H1 (cell line): ENCODE data around the gene RIPOR3. TPM values are rescaled to one million over a fixed set of nuclear protein-coding genes. Genes with fewer than 3 reads are reported as not detected.

Experiments
- CTCF ChIA-PET: fragments of 300-600 bp; sonication (Branson Sonifier 250); formaldehyde crosslinking; loops from one replicate; lab custom pipeline; 2021; ENCODE audit not compliant: partially characterized antibody; lab: Charles Lee
- POLR2A ChIA-PET: fragments of 300-600 bp; sonication (Branson Sonifier 250); formaldehyde crosslinking; loops from one replicate; lab custom pipeline; 2021; ENCODE audit warnings: inconsistent platforms; ENCODE audit not compliant: partially characterized antibody; lab: Charles Lee
- DNase-seq, 2 experiments: peaks; one replicate each; pipeline versions ENCODE4 v3.0.0 to v3.0.0-alpha.2; 2010 to 2022; ENCODE audit warnings: low spot score in 2 of 2, low read depth in 1 of 2, mixed read lengths in 1 of 2
- FAIRE-seq: peaks from 2 replicates; lab custom pipeline; 2011; peaks lifted over from hg19 to GRCh38; lab: Jason Lieb, UNC
- H2AFZ ChIP-seq: 2 replicates; pipeline ENCODE4 v1.8.1; 2012; ENCODE audit warnings: low read length, inconsistent platforms
- H2AK5ac ChIP-seq: 2 replicates; pipeline ENCODE4 v1.6.1; 2013; ENCODE audit warnings: low read depth, low read length
- H2BK120ac ChIP-seq: replicated peaks from 2 replicates; pipeline ENCODE3; 2013; ENCODE audit warnings: low read depth, low read length, inconsistent platforms
- H2BK12ac ChIP-seq: 2 replicates; pipeline ENCODE4 v1.6.1; 2013; ENCODE audit warnings: low read depth, low read length
- H2BK15ac ChIP-seq: 2 replicates; pipeline ENCODE4 v1.6.1; 2013; ENCODE audit warnings: low read length
- H2BK20ac ChIP-seq: 2 replicates; pipeline ENCODE4 v1.6.1; 2013; ENCODE audit warnings: low read length
- H2BK5ac ChIP-seq: 2 replicates; pipeline ENCODE4 v1.6.1; 2013; ENCODE audit warnings: low read depth, low read length
- H3K14ac ChIP-seq: 2 replicates; pipeline ENCODE4 v1.6.1; 2013; ENCODE audit warnings: inconsistent platforms; ENCODE audit not compliant: insufficient read length
- H3K18ac ChIP-seq: 2 replicates; pipeline ENCODE4 v1.6.1; 2013; ENCODE audit warnings: low read length; ENCODE audit errors: extremely low read depth
- H3K23ac ChIP-seq: 2 replicates; pipeline ENCODE4 v1.6.1; 2013; ENCODE audit warnings: inconsistent platforms; ENCODE audit not compliant: insufficient read length
- H3K23me2 ChIP-seq: 2 replicates; pipeline ENCODE4 v1.6.1; 2013; ENCODE audit warnings: low read depth, low read length
- H3K27ac ChIP-seq: 2 replicates; pipeline ENCODE4 v1.6.1; 2011; ENCODE audit warnings: low read depth, low read length, inconsistent platforms
- H3K27me3 ChIP-seq, 4 experiments: replicated peaks in 1 of 4; 1 replicate in 1 of 4; 2 replicates in 3 of 4; pipeline versions ENCODE4 v1.6.1 to v1.8.1; 2011 to 2013; ENCODE audit warnings: low read length in 3 of 4, mild to moderate bottlenecking in 3 of 4, inconsistent platforms in 2 of 4, mixed read lengths in 2 of 4, moderate library complexity in 1 of 4; ENCODE audit not compliant: control insufficient read depth in 3 of 4, insufficient read depth in 3 of 4; ENCODE audit errors: extremely low read depth in 1 of 4
- H3K36me3 ChIP-seq, 4 experiments: 2 replicates each; pipeline versions ENCODE4 v1.6.1 to v1.8.1; 2011 to 2013; ENCODE audit warnings: mild to moderate bottlenecking in 4 of 4, low read length in 3 of 4, moderate library complexity in 2 of 4, control low read depth in 1 of 4, inconsistent platforms in 1 of 4; ENCODE audit not compliant: insufficient read depth in 4 of 4, control insufficient read depth in 2 of 4
- H3K4ac ChIP-seq: replicated peaks from 2 replicates; pipeline ENCODE3; 2013; ENCODE audit warnings: low read length, low read depth, mixed read lengths, inconsistent platforms; ENCODE audit not compliant: insufficient read length
- H3K4me1 ChIP-seq, 4 experiments: replicated peaks in 1 of 4; 1 replicate in 1 of 4; 2 replicates in 3 of 4; pipeline versions ENCODE4 v1.6.1 to v1.8.1; 2011 to 2013; ENCODE audit warnings: low read length in 3 of 4, inconsistent platforms in 2 of 4, mixed read lengths in 1 of 4; ENCODE audit not compliant: insufficient read depth in 4 of 4, control insufficient read depth in 3 of 4
- H3K4me2 ChIP-seq, 2 experiments: 2 replicates each; pipeline versions ENCODE4 v1.6.1 to v1.8.1; 2011 to 2013; ENCODE audit warnings: low read depth in 2 of 2, low read length in 2 of 2, control low read depth in 1 of 2, inconsistent platforms in 1 of 2, mild to moderate bottlenecking in 1 of 2; ENCODE audit not compliant: insufficient read depth in 1 of 2
- H3K4me3 ChIP-seq, 4 experiments: fragments of 200-600, 300-600 bp in 1 of 4; sonication (generic), shearing (Covaris generic), sonication (Bioruptor Twin) in 1 of 4; 2 replicates each; pipeline versions ENCODE4 v1.5.1 to v1.8.1; 2011 to 2016; ENCODE audit warnings: low read length in 4 of 4, low read depth in 3 of 4, control low read depth in 2 of 4, inconsistent platforms in 2 of 4, mild to moderate bottlenecking in 2 of 4, mixed read lengths in 1 of 4, moderate library complexity in 1 of 4; ENCODE audit not compliant: insufficient read depth in 2 of 4; ENCODE audit errors: extremely low read depth in 1 of 4
- H3K56ac ChIP-seq: replicated peaks from 2 replicates; pipeline ENCODE3; 2013; ENCODE audit warnings: low read depth, mild to moderate bottlenecking, mixed read lengths, low read length, inconsistent platforms; ENCODE audit not compliant: insufficient read length
- H3K79me1 ChIP-seq: 2 replicates; pipeline ENCODE4 v1.6.1; 2013; ENCODE audit warnings: low read depth, low read length, control low read depth
- H3K79me2 ChIP-seq, 2 experiments: 2 replicates each; pipeline versions ENCODE4 v1.6.1 to v1.8.1; 2012 to 2013; ENCODE audit warnings: low read length in 2 of 2, mild to moderate bottlenecking in 2 of 2, inconsistent platforms in 1 of 2; ENCODE audit not compliant: insufficient read depth in 2 of 2, control insufficient read depth in 1 of 2
- H3K9ac ChIP-seq, 4 experiments: replicated peaks in 1 of 4; 1 replicate in 1 of 4; 2 replicates in 3 of 4; pipeline versions ENCODE4 v1.6.1 to v1.8.1; 2011 to 2013; ENCODE audit warnings: low read depth in 3 of 4, low read length in 3 of 4, control low read depth in 2 of 4, mild to moderate bottlenecking in 2 of 4, moderate library complexity in 2 of 4, inconsistent platforms in 1 of 4; ENCODE audit errors: extremely low read depth in 1 of 4
- H3K9me3 ChIP-seq, 2 experiments: 2 replicates each; pipeline versions ENCODE4 v1.6.1 to v1.8.1; 2012 to 2013; ENCODE audit warnings: mild to moderate bottlenecking in 2 of 2, moderate library complexity in 2 of 2, control low read depth in 1 of 2, inconsistent platforms in 1 of 2, low read depth in 1 of 2, low read length in 1 of 2, mixed read lengths in 1 of 2; ENCODE audit not compliant: insufficient read depth in 2 of 2
- H4K20me1 ChIP-seq, 2 experiments: replicated peaks in 1 of 2; 2 replicates each; pipeline versions ENCODE3 to v1.8.1; 2011 to 2013; ENCODE audit warnings: inconsistent platforms in 2 of 2, low read length in 2 of 2, mild to moderate bottlenecking in 1 of 2; ENCODE audit not compliant: insufficient read depth in 2 of 2, control insufficient read depth in 1 of 2
- H4K5ac ChIP-seq: 2 replicates; pipeline ENCODE4 v1.6.1; 2013; ENCODE audit warnings: low read length, low read depth, mixed read lengths, inconsistent platforms; ENCODE audit not compliant: insufficient read length
- H4K8ac ChIP-seq: 2 replicates; pipeline ENCODE4 v1.8.0; 2013; ENCODE audit warnings: mild to moderate bottlenecking, moderate library complexity, low read length, inconsistent platforms; ENCODE audit not compliant: insufficient read depth; ENCODE audit errors: extremely low read depth
- H4K91ac ChIP-seq: replicated peaks from 2 replicates; pipeline ENCODE3; 2013; ENCODE audit warnings: low read length, mixed read lengths, inconsistent platforms; ENCODE audit not compliant: insufficient read length
- EZH2 ChIP-seq: fragments of 200-600 bp; sonication (generic); IDR thresholded peaks from 2 replicates; pipeline ENCODE4 v1.7.1; 2012; ENCODE audit warnings: low read depth, mild to moderate bottlenecking, moderate library complexity, low read length, inconsistent platforms; ENCODE audit not compliant: severe bottlenecking
- GTF2F1 ChIP-seq: IDR thresholded peaks from 2 replicates; pipeline ENCODE4 v1.6.1; 2012; ENCODE audit warnings: low read depth, low read length, improper control_type of control experiment, borderline replicate concordance
- KDM1A ChIP-seq: fragments of 200-600, 300-600 bp; sonication (generic); IDR thresholded peaks from 2 replicates; pipeline ENCODE4 v1.7.1; 2016; ENCODE audit warnings: mild to moderate bottlenecking, low read length, borderline replicate concordance
- NANOG ChIP-seq: IDR thresholded peaks from 2 replicates; pipeline ENCODE4 v1.6.1; 2011; ENCODE audit warnings: low read length, low read depth, mild to moderate bottlenecking, inconsistent platforms; ENCODE audit not compliant: insufficient read depth, poor library complexity, severe bottlenecking
- RXRA ChIP-seq: IDR thresholded peaks from 2 replicates; pipeline ENCODE4 v1.6.1; 2011; ENCODE audit warnings: low read depth, mild to moderate bottlenecking, low read length, moderate library complexity; ENCODE audit not compliant: insufficient read depth
- SUZ12 ChIP-seq: fragments of 200-600 bp; sonication (generic); IDR thresholded peaks from 2 replicates; pipeline ENCODE4 v1.6.1; 2012; ENCODE audit warnings: mild to moderate bottlenecking, inconsistent platforms, low read length, moderate library complexity, mixed read lengths
- WGBS, 2 experiments: shearing (Covaris generic) in 1 of 2; methylation state at CpG; one replicate each; pipeline versions ENCODE4 v1.1.6 to v1.1.7; 2013 to 2015; ENCODE audit warnings: low lambda C conversion rate in 2 of 2, mixed read lengths in 2 of 2, inconsistent platforms in 1 of 2, low coverage in 1 of 2, missing lambda C conversion rate in 1 of 2; ENCODE audit not compliant: insufficient replicate concordance in 2 of 2, insufficient coverage in 1 of 2, insufficient read length in 1 of 2; ENCODE audit errors: extremely low coverage in 1 of 2, missing lambda C conversion rate in 1 of 2; 5-methylcytosine and 5-hydroxymethylcytosine counted together
- polyA plus RNA-seq, 7 experiments: library from polyadenylated mRNA; depleted of rRNA in 3 of 7; stranded (reverse) in 5 of 7; unstranded in 2 of 7; fragments of >200 nt in 5 of 7; fragments of 200-250 nt in 2 of 7; gene quantifications; 1 replicate in 5 of 7; 2 replicates in 1 of 7; 4 replicates in 1 of 7; pipeline versions ENCODE4 v1.2.1 to v1.2.3, GENCODE V29; 2011 to 2013; ENCODE audit warnings: missing spikeins in 2 of 7, mixed read lengths in 2 of 7
- total RNA-seq: library from RNA; stranded (reverse); fragmentation: NEBNext Ultra II Directional; extraction: Animal tissue kit (Norgen Biotek cat#: 25700); gene quantifications from 2 replicates; pipeline ENCODE4 v1.2.1, GENCODE V29; 2021

RIPOR3 gene
- total and polyA plus RNA-seq, 2 of the 8 experiments (the other 6 are each of a cell fraction or from before 2014, with no cell fraction given), result 3.6 to 4.5 TPM

DNA sequence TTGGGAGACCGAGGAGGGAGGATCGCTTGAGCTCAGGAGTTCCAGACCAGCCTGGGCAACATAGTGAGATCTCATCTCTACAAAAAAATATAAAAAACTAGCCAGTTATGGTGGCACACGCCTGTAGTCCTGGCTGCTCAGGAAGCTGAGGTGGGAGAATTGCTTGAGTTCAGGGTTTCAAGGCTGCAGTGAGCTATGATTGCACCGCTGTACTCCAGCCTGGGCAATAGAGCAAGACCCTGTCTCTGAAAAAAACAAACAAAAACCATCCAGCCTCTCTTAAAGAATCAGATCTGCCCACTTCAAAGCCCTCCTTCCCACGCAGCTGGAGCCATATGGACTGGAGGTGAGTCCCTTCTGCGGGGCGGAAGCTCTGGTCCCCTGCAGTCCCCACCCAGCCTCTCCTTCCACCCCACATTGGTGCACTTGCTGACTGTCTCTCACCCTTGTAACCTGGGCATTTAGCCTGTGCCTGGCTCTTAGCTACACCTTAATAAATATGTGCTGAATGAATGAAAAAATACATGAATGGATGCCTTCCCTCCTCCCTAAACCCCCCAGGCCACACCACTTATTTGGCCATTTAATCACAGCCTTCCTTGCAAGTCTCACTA is 32.9 kb upstream of the RIPOR3 start:
- H3K4me1 ChIP-seq, result peaks cover 0 to 6% (median 4%) of the 10 kb centered on the region in 4 experiments; a peak in 4 of 7 replicates
- H3K9ac ChIP-seq, result no peak overlapping the region
- H3K4me3 ChIP-seq, result no peak overlapping the region
- no peaks in the 10 kb centered on the region for H3K36me3 ChIP-seq
- no peaks in the 10 kb centered on the region for H4K20me1 ChIP-seq
- FAIRE-seq (no peak), DNase-seq (no peak)
- H2AK5ac ChIP-seq, result peak overlapping the region; percentile 41; the same call in 1 of the 2 replicates
- CTCF ChIA-PET, result interaction anchor here (1.1 to 3.5 kb wide), 11 partner anchors 10 to 138 kb away, joined by 3 to 16 read pairs (median 5); partner anchors contain the start of gene BCAS4
- H3K56ac ChIP-seq, result no peak overlapping the region
- no peak overlapping the region for H4K5ac ChIP-seq
- H3K27me3 ChIP-seq, result no peaks in the 10 kb centered on the region
- POLR2A ChIA-PET, result interaction anchor here (0.5 to 1.8 kb wide), 6 partner anchors 10 to 31 kb away, joined by 3 to 6 read pairs (median 4); no protein-coding TSS in a partner anchor
- no peak overlapping the region for H4K91ac ChIP-seq
- peak overlapping the region; percentile 79; the same call in 1 of the 2 replicates for H3K18ac ChIP-seq
- H3K23ac ChIP-seq, result no peak overlapping the region
- peak overlapping the region; percentile 93; the same call in 1 of the 2 replicates for H2AFZ ChIP-seq
- TF ChIP-seq NANOG (no peak), KDM1A (peak; percentile 25; the same call in 1 of the 2 replicates), RXRA (no peak), SUZ12 (no peak), GTF2F1 (no peak), EZH2 (no peak)
- 90% methylated on average over 7 of the region's 7 CpGs; no CpG with 5 or more reads in 1 of the 2 experiments for WGBS, 2 experiments
- H3K4ac ChIP-seq, result no peak overlapping the region
- no peak overlapping the region for H3K27ac ChIP-seq
- H3K79me2 ChIP-seq, result no peaks in the 10 kb centered on the region
- H2BK5ac ChIP-seq, result 0 out of 2 replicates have a peak overlapping the region, but pooled peaks have one; percentile 49
- no peaks in the 10 kb centered on the region for H3K79me1 ChIP-seq
- peak overlapping the region in 1 of 2 experiments; percentile 45; a peak in 1 of 4 replicates for H3K4me2 ChIP-seq
- H3K23me2 ChIP-seq, result no peaks in the 10 kb centered on the region; the same call in 1 of the 2 replicates
- peak overlapping the region; percentile 91; the same call in 1 of the 2 replicates for H2BK12ac ChIP-seq
- H2BK120ac ChIP-seq, result no peak overlapping the region
- H3K9me3 ChIP-seq, result no peaks in the 10 kb centered on the region
- peak overlapping the region; percentile 72; the same call in 1 of the 2 replicates for H2BK20ac ChIP-seq
- H2BK15ac ChIP-seq, result peak overlapping the region; percentile 50; the same call in 1 of the 2 replicates
- no peak overlapping the region for H4K8ac ChIP-seq
- no peak overlapping the region for H3K14ac ChIP-seq
